Nephron (organoid): ENCODE data around the gene ZNF792.

Experiments
- H3K27ac Mint-ChIP-seq, 3 experiments: 2 replicates each; pipeline ENCODE4 v1.8.0; 2020; ENCODE audit warnings: mixed read lengths in 3 of 3, mild to moderate bottlenecking in 2 of 3, moderate library complexity in 1 of 3
- H3K27me3 Mint-ChIP-seq: 2 replicates; pipeline ENCODE4 v1.8.0; 2021; ENCODE audit warnings: low read depth, mild to moderate bottlenecking, moderate library complexity, mixed read lengths
- H3K36me3 Mint-ChIP-seq: 2 replicates; pipeline ENCODE4 v1.8.0; 2020; ENCODE audit warnings: low read depth, mixed read lengths
- H3K4me1 Mint-ChIP-seq: 2 replicates; pipeline ENCODE4 v1.8.0; 2020; ENCODE audit warnings: mixed read lengths
- H3K4me3 Mint-ChIP-seq, 3 experiments: 2 replicates each; pipeline ENCODE4 v1.8.0; 2020; ENCODE audit warnings: mild to moderate bottlenecking in 3 of 3, mixed read lengths in 3 of 3, moderate library complexity in 2 of 3
- H3K9me3 Mint-ChIP-seq: 2 replicates; pipeline ENCODE4 v1.8.0; 2020; ENCODE audit warnings: mixed read lengths
- TF ChIP-seq, protein P1 (sequence below), 3 experiments: fragments of 200-600 bp; sonication (generic); IDR thresholded peaks; one replicate each; pipeline ENCODE4 v1.5.0; 2021; ENCODE audit warnings: antibody characterized with exemption in 3 of 3; ENCODE audit not compliant: unreplicated experiment in 3 of 3

Gene ZNF792

DNA sequence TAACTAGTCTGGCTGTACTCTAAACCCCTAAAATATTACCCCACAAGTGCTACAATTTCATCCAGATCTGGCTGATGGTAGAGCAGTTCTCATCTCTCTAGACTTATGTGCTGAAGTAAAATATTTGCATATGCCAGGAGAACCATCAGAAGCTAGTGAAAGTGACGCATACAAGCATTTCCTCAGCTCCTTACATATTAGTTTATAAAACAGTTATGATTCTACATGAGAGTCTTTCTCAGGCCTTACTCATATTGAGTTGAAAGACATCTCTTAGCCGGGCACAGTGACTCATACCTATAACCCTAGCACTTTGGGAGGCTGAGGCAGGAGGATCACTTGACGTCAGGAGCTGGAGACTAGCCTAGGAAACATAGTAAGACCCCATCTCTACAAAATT, 53.3 kb downstream of the ZNF792 start:
- TF ChIP-seq, protein P1, sequence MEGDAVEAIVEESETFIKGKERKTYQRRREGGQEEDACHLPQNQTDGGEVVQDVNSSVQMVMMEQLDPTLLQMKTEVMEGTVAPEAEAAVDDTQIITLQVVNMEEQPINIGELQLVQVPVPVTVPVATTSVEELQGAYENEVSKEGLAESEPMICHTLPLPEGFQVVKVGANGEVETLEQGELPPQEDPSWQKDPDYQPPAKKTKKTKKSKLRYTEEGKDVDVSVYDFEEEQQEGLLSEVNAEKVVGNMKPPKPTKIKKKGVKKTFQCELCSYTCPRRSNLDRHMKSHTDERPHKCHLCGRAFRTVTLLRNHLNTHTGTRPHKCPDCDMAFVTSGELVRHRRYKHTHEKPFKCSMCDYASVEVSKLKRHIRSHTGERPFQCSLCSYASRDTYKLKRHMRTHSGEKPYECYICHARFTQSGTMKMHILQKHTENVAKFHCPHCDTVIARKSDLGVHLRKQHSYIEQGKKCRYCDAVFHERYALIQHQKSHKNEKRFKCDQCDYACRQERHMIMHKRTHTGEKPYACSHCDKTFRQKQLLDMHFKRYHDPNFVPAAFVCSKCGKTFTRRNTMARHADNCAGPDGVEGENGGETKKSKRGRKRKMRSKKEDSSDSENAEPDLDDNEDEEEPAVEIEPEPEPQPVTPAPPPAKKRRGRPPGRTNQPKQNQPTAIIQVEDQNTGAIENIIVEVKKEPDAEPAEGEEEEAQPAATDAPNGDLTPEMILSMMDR (IDR thresholded peaks at IDR 0.05; ENCODE audit: unreplicated experiment in 3 of 3): no peak
- Mint-ChIP-seq H3K4me3 (no peak overlapping the region), H3K4me1 (no peaks in the 10 kb centered on the region), H3K27ac (no peak overlapping the region), H3K27me3 (peaks cover 33% of the 10 kb centered on the region), H3K9me3 (peaks cover 2% of the 10 kb centered on the region), H3K36me3 (no peaks in the 10 kb centered on the region)
